G401.6 (cell line): ENCODE measurements around the gene JUN.

Experiments used
- FAIRE-seq: peaks from 2 replicates; lab custom pipeline; 2012; peaks lifted over from hg19 to GRCh38; lab: Jason Lieb, UNC

The JUN gene

GRCh38 chr1:58755468-58755872, 28.4 kb downstream of the JUN start:
- FAIRE-seq: no peak

- no peak for FAIRE-seq
These were observed 29.0 kb downstream of the JUN start for GRCh38 chr1:58754683-58755467.

DNA sequence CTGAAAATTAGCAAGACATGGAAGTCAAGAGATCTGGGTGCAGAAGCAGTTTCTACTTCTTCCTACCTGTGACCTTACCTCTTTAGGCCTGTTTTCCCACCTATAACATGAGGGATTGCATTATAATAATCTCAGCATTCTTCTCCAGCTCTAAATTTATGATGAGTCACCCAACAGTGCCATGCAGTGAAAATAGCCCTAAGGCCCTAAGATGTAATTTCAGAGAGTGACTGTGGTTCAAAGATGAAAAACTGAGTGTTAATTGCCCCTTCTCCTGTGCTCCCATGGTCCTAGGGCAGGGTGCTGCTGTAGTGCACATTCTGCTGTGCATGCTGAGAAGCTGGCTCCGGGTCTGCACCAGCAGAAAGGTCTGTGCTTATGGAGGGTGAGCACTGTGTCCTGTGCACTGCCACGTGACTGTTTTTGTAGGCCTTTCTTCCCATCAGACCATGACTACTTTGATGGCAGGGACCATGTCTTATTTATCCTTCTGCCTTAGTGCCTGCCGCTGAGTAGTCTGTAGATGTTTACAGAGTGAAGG, 29.7 kb downstream of the JUN start:
- FAIRE-seq: no peak

DNA sequence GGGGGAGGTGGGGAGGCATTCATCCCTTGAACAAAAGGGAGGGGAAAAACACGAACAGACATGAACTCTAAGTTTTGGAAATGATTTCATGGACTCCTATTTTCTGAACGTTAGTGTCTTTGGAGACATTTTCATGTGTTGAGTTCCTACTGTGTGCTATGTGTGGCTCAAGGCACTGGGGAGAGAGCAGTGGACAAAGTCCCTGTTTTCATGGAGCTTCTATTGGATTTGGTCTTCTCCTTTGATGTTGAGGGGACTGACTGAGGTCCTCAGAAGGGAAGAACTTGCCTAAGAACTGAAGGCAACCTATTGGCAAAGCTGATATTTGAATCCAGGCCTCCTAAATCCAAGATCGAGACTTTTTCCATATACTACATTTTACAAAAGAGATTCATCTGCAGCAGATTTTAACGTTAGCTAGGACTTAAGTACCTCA, 30.4 kb downstream of the JUN start:
- FAIRE-seq: no peak

- FAIRE-seq: no peak
These were observed 34.2 kb downstream of the JUN start for GRCh38 chr1:58749646-58750045.

DNA sequence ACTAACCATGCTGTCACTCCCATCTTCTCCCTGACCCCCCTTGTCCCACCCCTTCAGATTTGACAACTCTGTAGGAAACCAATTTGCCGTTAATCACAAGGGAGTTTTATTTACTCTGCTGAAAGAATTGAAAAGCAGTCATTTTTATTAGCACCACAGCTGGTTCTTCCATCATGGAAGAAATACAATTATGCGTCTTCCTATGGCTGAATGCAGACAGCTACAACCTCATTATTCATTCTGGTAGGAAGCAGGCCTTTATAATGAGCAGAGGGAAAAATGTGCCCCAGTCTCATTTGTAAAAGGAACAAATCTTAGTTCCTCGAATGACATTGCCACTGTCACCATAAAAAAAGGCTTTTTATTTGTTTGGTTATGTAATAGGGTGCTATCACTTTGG, 35.2 kb downstream of the JUN start:
- no peak for FAIRE-seq

DNA sequence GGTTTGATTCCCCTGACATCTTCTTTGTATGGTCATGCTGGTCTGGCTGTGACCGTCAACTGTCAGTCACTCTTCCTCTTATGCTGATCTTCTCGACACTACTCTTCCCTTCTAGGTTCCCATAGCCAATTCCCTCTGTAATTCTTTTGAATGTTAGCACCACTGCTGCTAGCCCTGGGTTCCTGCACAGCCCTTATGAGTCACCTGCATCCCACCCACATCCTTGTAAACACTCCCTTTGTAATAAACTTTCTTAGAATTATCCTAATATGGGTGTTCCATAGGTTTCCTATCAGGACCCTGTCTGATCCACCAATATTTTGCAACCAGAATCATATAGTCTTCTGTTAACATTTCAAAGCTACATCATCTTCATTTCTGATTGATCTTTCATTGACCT, 37.1 kb downstream of the JUN start:
- FAIRE-seq: no peak

DNA sequence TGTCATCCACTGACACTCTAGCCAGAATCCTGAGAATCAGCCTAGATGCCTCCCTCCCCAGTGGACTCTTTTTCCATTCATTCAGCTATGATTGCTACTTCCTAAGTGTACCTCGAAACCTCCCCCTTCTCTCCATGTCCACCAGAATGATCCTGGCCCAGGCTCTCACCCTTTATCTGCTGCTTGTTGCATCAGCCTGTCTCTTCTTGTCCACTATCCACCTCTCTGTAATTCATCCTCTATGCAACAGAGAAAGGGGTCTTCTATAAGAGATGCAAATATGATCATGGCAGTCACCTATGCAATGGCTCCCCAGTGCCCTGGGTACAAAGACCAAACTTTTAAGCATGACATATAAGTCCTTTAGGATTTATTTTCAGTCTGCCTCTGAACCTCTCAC, 37.7 kb downstream of the JUN start:
- FAIRE-seq: no peak

- FAIRE-seq: no peak
These were observed 38.2 kb downstream of the JUN start for GRCh38 chr1:58745666-58746065.

DNA sequence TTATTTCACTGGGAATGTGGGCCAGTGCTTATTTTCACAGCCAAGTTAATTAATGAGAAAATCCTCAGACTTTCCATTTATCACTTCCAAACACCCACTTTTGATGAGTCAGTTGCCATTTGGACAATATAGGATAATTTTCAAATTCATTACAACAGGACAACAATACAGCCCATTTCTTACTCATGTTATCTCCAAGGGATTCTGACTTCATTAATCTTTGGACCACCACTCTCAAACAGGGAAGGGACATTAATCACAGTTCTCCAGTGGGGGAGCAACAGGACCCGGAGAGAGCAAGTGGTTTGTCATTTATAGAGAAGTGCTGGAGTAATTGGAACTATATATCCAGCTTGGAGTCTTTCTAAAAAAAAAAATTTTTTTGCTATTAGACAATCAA, 38.7 kb downstream of the JUN start:
- no peak for FAIRE-seq

DNA sequence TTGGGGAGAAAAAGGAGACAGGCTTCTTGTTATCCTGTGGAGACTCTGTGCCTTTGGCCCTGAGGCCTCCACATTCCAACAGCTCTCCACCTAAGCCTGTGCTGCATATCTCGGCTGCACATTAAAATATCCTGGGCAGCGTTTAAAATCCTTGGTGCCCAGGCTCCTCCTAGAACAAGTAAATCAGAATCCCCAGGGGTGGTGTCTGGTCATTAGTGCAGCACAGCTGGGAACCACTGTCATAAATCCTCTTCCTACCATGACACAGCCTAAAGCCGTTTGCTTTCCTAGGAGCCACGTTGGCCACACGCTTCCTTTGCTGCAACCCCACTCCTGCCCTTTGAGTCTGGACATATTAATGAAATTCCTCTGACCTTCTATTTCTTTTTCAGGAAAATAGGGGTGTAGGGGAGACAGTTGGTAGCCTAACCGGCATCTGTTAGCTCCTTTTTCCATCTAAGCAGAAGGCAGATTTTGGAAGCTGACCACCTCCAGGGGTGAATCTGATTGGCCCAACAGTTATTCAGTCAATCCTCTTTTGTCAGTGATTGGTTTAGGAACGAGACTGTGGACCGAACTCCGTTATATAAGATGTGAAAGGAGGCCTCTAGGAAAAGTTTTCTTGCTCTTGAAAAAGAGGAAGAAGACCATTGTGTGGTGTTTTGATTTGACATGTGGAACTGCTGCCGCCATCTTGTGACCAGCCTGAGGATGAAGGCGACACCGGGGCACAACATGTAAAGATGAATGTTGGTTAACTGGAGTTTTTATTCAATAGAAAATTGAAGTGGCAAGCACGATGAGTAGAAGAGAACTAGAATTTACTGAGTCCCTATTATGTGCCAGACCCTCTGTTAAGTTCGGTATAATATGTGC, 41.9 kb downstream of the JUN start:
- no peak for FAIRE-seq

GRCh38 chr1:58739856-58740466, 43.9 kb downstream of the JUN start:
- peak; percentile 95 for FAIRE-seq

GRCh38 chr1:58738876-58739275, 45.0 kb downstream of the JUN start:
- no peak for FAIRE-seq

DNA sequence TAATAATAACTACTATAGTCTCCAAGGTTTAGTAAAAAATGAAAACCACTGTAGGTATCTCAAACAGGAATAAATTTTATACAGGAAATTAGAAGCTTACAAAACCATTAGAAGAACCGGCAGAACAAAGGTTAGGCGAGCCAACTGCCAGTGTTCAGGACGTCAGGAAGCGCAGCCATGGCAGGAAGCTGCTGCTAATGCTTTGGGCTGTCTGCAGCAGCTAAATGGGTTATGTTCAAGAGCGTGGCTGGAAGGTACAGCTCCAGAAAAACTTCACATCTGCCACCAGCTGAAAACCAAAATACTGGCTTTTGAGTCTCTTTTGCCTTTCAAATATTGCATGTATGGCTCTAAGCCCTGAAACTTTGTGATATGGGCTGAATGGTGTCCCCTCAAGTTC, 48.3 kb downstream of the JUN start:
- no peak for FAIRE-seq

DNA sequence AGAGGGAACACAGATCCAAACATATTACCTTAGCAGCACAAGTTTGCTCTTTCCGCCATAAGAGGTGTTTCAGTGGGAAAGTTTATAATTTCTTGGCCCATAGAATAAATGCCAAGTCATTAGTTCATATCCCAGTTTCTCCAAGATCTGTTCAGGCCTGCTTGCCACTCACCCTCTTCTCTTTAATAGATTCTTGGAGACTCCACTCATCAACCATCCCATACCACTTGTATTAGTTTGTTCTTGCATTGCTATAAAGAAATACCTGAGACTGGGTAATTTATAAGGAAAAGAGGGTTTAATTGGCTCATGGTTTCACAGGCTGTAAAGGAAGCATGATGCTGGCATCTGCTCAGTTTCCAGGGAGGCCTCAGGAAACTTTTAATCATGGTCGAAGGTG, 49.2 kb downstream of the JUN start:
- FAIRE-seq: no peak

GRCh38 chr1:58732087-58732775, 51.6 kb downstream of the JUN start:
- no peak for FAIRE-seq
